ENCODE data around the gene PCDHA1.

DNA sequence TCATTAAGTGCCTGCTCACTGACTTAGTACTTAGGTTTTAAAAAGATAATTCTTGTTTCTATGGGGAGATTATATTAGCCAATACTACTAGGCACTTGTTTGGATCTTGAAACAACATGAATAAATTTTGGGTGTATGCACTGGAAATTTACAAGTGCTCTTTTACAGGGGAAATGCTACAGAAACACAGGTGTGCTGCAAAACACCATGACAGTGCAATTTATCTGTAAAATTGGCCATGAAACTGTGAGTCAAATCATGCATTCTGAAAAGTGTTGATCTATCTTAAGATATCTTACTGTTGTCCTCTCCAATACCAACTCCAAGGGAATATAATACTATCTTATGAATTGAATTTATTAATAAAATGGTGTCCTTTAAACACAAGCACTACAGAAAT, 253.1 kb downstream of the PCDHA1 start:
- TF ChIP-seq CBX8 (IDR thresholded peaks at IDR 0.05; ENCODE audit: borderline replicate concordance, extremely low read depth, low read depth, low read length, poor library complexity, severe bottlenecking) (no peak), EGR1 (conservative IDR thresholded peaks at IDR 0.05) (no peak), GABPB2 (CRISPR knock-in tag; conservative IDR thresholded peaks at IDR 0.05) (no peak), MAFF (IDR thresholded peaks at IDR 0.05; ENCODE audit: low read length) (no peak), HBP1 (CRISPR knock-in tag; IDR thresholded peaks at IDR 0.05) (no peak), DACH1 (IDR thresholded peaks at IDR 0.05; ENCODE audit: partially characterized antibody) (no peak)
- TF ChIP-seq, protein P1, sequence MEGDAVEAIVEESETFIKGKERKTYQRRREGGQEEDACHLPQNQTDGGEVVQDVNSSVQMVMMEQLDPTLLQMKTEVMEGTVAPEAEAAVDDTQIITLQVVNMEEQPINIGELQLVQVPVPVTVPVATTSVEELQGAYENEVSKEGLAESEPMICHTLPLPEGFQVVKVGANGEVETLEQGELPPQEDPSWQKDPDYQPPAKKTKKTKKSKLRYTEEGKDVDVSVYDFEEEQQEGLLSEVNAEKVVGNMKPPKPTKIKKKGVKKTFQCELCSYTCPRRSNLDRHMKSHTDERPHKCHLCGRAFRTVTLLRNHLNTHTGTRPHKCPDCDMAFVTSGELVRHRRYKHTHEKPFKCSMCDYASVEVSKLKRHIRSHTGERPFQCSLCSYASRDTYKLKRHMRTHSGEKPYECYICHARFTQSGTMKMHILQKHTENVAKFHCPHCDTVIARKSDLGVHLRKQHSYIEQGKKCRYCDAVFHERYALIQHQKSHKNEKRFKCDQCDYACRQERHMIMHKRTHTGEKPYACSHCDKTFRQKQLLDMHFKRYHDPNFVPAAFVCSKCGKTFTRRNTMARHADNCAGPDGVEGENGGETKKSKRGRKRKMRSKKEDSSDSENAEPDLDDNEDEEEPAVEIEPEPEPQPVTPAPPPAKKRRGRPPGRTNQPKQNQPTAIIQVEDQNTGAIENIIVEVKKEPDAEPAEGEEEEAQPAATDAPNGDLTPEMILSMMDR (IDR thresholded peaks at IDR 0.05 in 2 of 3, conservative IDR thresholded peaks at IDR 0.05 in 1 of 3; ENCODE audit: insufficient read depth in 2 of 3, low read depth in 1 of 3, low read length in 3 of 3), result no peak

All from K562 (cell line).